ENCODE data around the gene MPHOSPH9. TPM values are rescaled to one million over a fixed set of nuclear protein-coding genes. Genes with fewer than 3 reads are reported as not detected.

The MPHOSPH9 gene
- polyA plus RNA-seq, 3 donors = 6.3 to 14.1 (median 9.2) TPM

- TF ChIP-seq CTCF (IDR thresholded peaks at IDR 0.05) = no peak
- H3K36me3 ChIP-seq (replicated peaks in 1 of 2; ENCODE audit: control insufficient read depth in 1 of 2, insufficient read depth in 2 of 2, low read length in 2 of 2) = peaks cover 43 to 70% of the 10 kb centered on the region in 2 donors
- H3K27me3 ChIP-seq (ENCODE audit: control insufficient read depth in 2 of 2, insufficient read depth in 2 of 2, low read length in 2 of 2) = no peaks in the 10 kb centered on the region
- DNase-seq = no peak
- Mint-ChIP-seq H3K27ac (no peak overlapping the region), H3K4me1 (no peaks in the 10 kb centered on the region), H3K4me3 (no peak overlapping the region), H3K27me3 (ENCODE audit: low read depth in 3 of 3) (no peaks in the 10 kb centered on the region), H3K9me3 (no peaks in the 10 kb centered on the region), H3K36me3 (peaks cover 60 to 82% of the 10 kb centered on the region in 2 donors)
- H4K20me1 ChIP-seq (ENCODE audit: insufficient read depth, low read length) = no peaks in the 10 kb centered on the region
- H3K27ac ChIP-seq (ENCODE audit: low read depth in 1 of 2, low read length in 2 of 2) = no peak overlapping the region
- H3K9ac ChIP-seq (ENCODE audit: insufficient read depth, low read length, poor library complexity, severe bottlenecking) = no peak overlapping the region
- H3K4me1 ChIP-seq (ENCODE audit: control insufficient read depth in 1 of 2, insufficient read depth in 2 of 2, low read length in 2 of 2) = no peaks in the 10 kb centered on the region
- H3K79me2 ChIP-seq (ENCODE audit: insufficient read depth, low read length) = no peaks in the 10 kb centered on the region
- H2AFZ ChIP-seq (ENCODE audit: insufficient read depth, low read depth, low read length, poor library complexity, severe bottlenecking) = no peak overlapping the region
- WGBS (ENCODE audit: insufficient coverage) = no CpG with 5 or more reads among the region's 2 CpGs
- no peak overlapping the region for H3K4me3 ChIP-seq (replicated peaks in 1 of 3; ENCODE audit: low read depth in 2 of 3, low read length in 3 of 3)
- no peaks in the 10 kb centered on the region for H3K9me3 ChIP-seq (replicated peaks in 1 of 2; ENCODE audit: control insufficient read depth in 1 of 2, insufficient read depth in 1 of 2, low read length in 2 of 2)
- intact Hi-C loops (cut with micrococcal nuclease) = no loop called here
- no peak overlapping the region for H3K4me2 ChIP-seq (replicated peaks; ENCODE audit: extremely low read depth, low read length, poor library complexity, severe bottlenecking)
These were observed 65.6 kb downstream of the MPHOSPH9 start for GRCh38 chr12:123167329-123167728.

GRCh38 chr12:123165537-123165936 lies 67.4 kb downstream of the MPHOSPH9 start:
- H3K27ac Mint-ChIP-seq = peak overlapping the region in 1 of 7 donors; percentile 58
- WGBS (ENCODE audit: insufficient coverage) = no CpG with 5 or more reads among the region's 4 CpGs
- no peak overlapping the region for H3K27ac ChIP-seq (ENCODE audit: low read depth in 1 of 2, low read length in 2 of 2)
- H3K4me2 ChIP-seq (replicated peaks; ENCODE audit: extremely low read depth, low read length, poor library complexity, severe bottlenecking) = no peak overlapping the region
- no peak for TF ChIP-seq CTCF (IDR thresholded peaks at IDR 0.05)
- H2AFZ ChIP-seq (ENCODE audit: insufficient read depth, low read depth, low read length, poor library complexity, severe bottlenecking) = no peak overlapping the region
- intact Hi-C loops (cut with micrococcal nuclease) = no loop called here
- H3K79me2 ChIP-seq (ENCODE audit: insufficient read depth, low read length) = no peaks in the 10 kb centered on the region
- H3K27me3 Mint-ChIP-seq (ENCODE audit: low read depth in 3 of 3) = no peaks in the 10 kb centered on the region
- DNase-seq = no peak
- peaks cover 65 to 83% of the 10 kb centered on the region in 2 donors for H3K36me3 Mint-ChIP-seq
- H3K36me3 ChIP-seq (replicated peaks in 1 of 2; ENCODE audit: control insufficient read depth in 1 of 2, insufficient read depth in 2 of 2, low read length in 2 of 2) = peaks cover 55 to 74% of the 10 kb centered on the region in 2 donors
- H3K9me3 ChIP-seq (replicated peaks in 1 of 2; ENCODE audit: control insufficient read depth in 1 of 2, insufficient read depth in 1 of 2, low read length in 2 of 2) = no peaks in the 10 kb centered on the region
- no peaks in the 10 kb centered on the region for H4K20me1 ChIP-seq (ENCODE audit: insufficient read depth, low read length)
- no peak overlapping the region for H3K4me3 Mint-ChIP-seq
- H3K9ac ChIP-seq (ENCODE audit: insufficient read depth, low read length, poor library complexity, severe bottlenecking) = no peak overlapping the region
- H3K4me3 ChIP-seq (replicated peaks in 1 of 3; ENCODE audit: low read depth in 2 of 3, low read length in 3 of 3) = no peak overlapping the region
- H3K9me3 Mint-ChIP-seq = no peaks in the 10 kb centered on the region
- H3K27me3 ChIP-seq (ENCODE audit: control insufficient read depth in 2 of 2, insufficient read depth in 2 of 2, low read length in 2 of 2) = no peaks in the 10 kb centered on the region
- H3K4me1 ChIP-seq (ENCODE audit: control insufficient read depth in 1 of 2, insufficient read depth in 2 of 2, low read length in 2 of 2) = no peaks in the 10 kb centered on the region
- H3K4me1 Mint-ChIP-seq = no peaks in the 10 kb centered on the region

Data from CD14-positive monocyte (primary cell).